GM12878 (cell line): ENCODE results near the gene OR13J1. TPM values are rescaled to one million over a fixed set of nuclear protein-coding genes. Genes with fewer than 3 reads are reported as not detected.

Source experiments
- BACH1 ChIP-seq: fragments of 450-650 bp; IDR thresholded peaks from 2 replicates; pipeline ENCODE4 v1.6.1; 2017; ENCODE audit warnings: mild to moderate bottlenecking, borderline replicate concordance
- CBFB ChIP-seq: IDR thresholded peaks from 2 replicates; pipeline ENCODE4 v1.6.1; 2016; ENCODE audit warnings: antibody characterized with exemption, low read depth
- CEBPZ ChIP-seq: fragments of 150-350 bp; IDR thresholded peaks from 2 replicates; pipeline ENCODE4 v1.6.1; 2016; ENCODE audit warnings: low read depth, low read length
- EED ChIP-seq: sonication (generic); IDR thresholded peaks from 2 replicates; pipeline ENCODE4 v1.6.1; 2016; ENCODE audit warnings: antibody characterized with exemption, low read depth
- ELK1 ChIP-seq: IDR thresholded peaks from 2 replicates; pipeline ENCODE4 v1.6.1; 2012; ENCODE audit warnings: low read depth, low read length, improper control_type of control experiment
- IKZF2 ChIP-seq, 2 experiments: fragments of 450-650 bp; IDR thresholded peaks; 2 replicates each; pipeline ENCODE4 v1.6.1; 2017; ENCODE audit warnings: mild to moderate bottlenecking in 2 of 2, moderate library complexity in 2 of 2
- NBN ChIP-seq: fragments of 450-650 bp; IDR thresholded peaks from 2 replicates; pipeline ENCODE4 v1.6.1; 2016
- NKRF ChIP-seq: fragments of 450-650 bp; conservative IDR thresholded peaks from 2 replicates; pipeline ENCODE4 v1.6.1; 2017; ENCODE audit warnings: mild to moderate bottlenecking, moderate library complexity
- PML ChIP-seq: IDR thresholded peaks from 2 replicates; pipeline ENCODE4 v1.6.1; 2012; ENCODE audit warnings: low read length, inconsistent platforms
- PRDM15 ChIP-seq: fragments of 450-650 bp; formaldehyde crosslinking; IDR thresholded peaks from 2 replicates; pipeline ENCODE4 v1.4.0; 2020; ENCODE audit warnings: mild to moderate bottlenecking, moderate library complexity
- TAF1 ChIP-seq: IDR thresholded peaks from 2 replicates; pipeline ENCODE4 v1.6.1; 2011; ENCODE audit warnings: mild to moderate bottlenecking, low read depth, low read length, borderline replicate concordance
- WRNIP1 ChIP-seq: IDR thresholded peaks from 2 replicates; pipeline ENCODE4 v1.6.1; 2011; ENCODE audit warnings: low read depth, low read length, improper control_type of control experiment, borderline replicate concordance
- ZBTB11 ChIP-seq: fragments of 450-650 bp; formaldehyde crosslinking; IDR thresholded peaks from 2 replicates; pipeline ENCODE4 v1.5.0; 2022; ENCODE audit warnings: mild to moderate bottlenecking, missing genetic modification characterization
- ZZZ3 ChIP-seq: IDR thresholded peaks from 2 replicates; pipeline ENCODE4 v1.6.1; 2011; ENCODE audit warnings: low read depth; ENCODE audit not compliant: control insufficient read depth, insufficient read length
- polyA plus RNA-seq, 11 experiments: library from polyadenylated mRNA; depleted of rRNA in 4 of 11; unstranded in 6 of 11; stranded (reverse) in 5 of 11; fragments of >200 nt; fragmentation: Nextera tagmentation in 4 of 11; fragmentation: Illumina TruSeq in 1 of 11; extraction: Ambion mirVana in 4 of 11; extraction: Trizol in 1 of 11; gene quantifications; 1 replicate in 1 of 11; 2 replicates in 10 of 11; pipeline versions ENCODE4 v1.2.1 to v1.2.3, GENCODE V29; 2011 to 2016; ENCODE audit warnings: inconsistent platforms in 2 of 11, missing spikeins in 2 of 11, low read depth in 1 of 11
- total RNA-seq, 4 experiments: library from RNA; depleted of rRNA in 3 of 4; stranded (reverse); fragments of >200 nt in 3 of 4; fragmentation: Illumina TruSeq in 1 of 4; extraction: Trizol in 1 of 4; gene quantifications; 2 replicates each; pipeline versions ENCODE4 v1.2.1 to v1.2.3, GENCODE V29; 2013 to 2021

OR13J1 gene
- total and polyA plus RNA-seq, 10 of the 15 experiments (the other 5 are each of a cell fraction or from before 2014, with no cell fraction given): not detected

- TF ChIP-seq ZBTB11 (CRISPR knock-in tag) (no peak), PML (no peak), ZZZ3 (no peak), TAF1 (no peak), ELK1 (no peak), CBFB (no peak), NBN (peak; percentile 73), EED (no peak), CEBPZ (no peak), PRDM15 (CRISPR knock-in tag) (no peak), WRNIP1 (no peak), NKRF (no peak), BACH1 (no peak), IKZF2 (IDR thresholded peaks at IDR 0.05) (0 out of 4 replicates have a peak, but pooled peaks of 1 of the 2 experiments have one; percentile 8)
These were observed 44.0 kb downstream of the OR13J1 start (continued) for GRCh38 chr9:35826071-35826701.
